Measurements from ENCODE around the gene CKLF.

GRCh38 chr16:66541388-66542355 is 10.7 kb upstream of the CKLF start:
- TF ChIP-seq, protein P1, sequence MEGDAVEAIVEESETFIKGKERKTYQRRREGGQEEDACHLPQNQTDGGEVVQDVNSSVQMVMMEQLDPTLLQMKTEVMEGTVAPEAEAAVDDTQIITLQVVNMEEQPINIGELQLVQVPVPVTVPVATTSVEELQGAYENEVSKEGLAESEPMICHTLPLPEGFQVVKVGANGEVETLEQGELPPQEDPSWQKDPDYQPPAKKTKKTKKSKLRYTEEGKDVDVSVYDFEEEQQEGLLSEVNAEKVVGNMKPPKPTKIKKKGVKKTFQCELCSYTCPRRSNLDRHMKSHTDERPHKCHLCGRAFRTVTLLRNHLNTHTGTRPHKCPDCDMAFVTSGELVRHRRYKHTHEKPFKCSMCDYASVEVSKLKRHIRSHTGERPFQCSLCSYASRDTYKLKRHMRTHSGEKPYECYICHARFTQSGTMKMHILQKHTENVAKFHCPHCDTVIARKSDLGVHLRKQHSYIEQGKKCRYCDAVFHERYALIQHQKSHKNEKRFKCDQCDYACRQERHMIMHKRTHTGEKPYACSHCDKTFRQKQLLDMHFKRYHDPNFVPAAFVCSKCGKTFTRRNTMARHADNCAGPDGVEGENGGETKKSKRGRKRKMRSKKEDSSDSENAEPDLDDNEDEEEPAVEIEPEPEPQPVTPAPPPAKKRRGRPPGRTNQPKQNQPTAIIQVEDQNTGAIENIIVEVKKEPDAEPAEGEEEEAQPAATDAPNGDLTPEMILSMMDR (IDR thresholded peaks at IDR 0.05): no peak
- TF ChIP-seq POLR2A (IDR thresholded peaks at IDR 0.05): no peak
- TF ChIP-seq POLR2AphosphoS5 (IDR thresholded peaks at IDR 0.05): no peak
- TF ChIP-seq EP300 (IDR thresholded peaks at IDR 0.05): no peak
